C4-2B (cell line): Measurements from ENCODE around the gene HRAS.

Source experiments
- CTCF ChIP-seq: fragments of 450-650 bp; conservative IDR thresholded peaks from 2 replicates; pipeline ENCODE4 v1.5.1; 2017; ENCODE audit warnings: mild to moderate bottlenecking
- ZFX ChIP-seq: fragments of 450-650 bp; IDR thresholded peaks from 2 replicates; pipeline ENCODE4 v1.6.1; 2017

GRCh38 chr11:512761-513595 is 22.4 kb downstream of the HRAS start:
- TF ChIP-seq CTCF = no peak
- no peak for TF ChIP-seq ZFX
